SK-N-SH (cell line): ENCODE data around the gene LRRC45. TPM values are rescaled to one million over a fixed set of nuclear protein-coding genes. Genes with fewer than 3 reads are reported as not detected.

ENCODE experiments used
- CTCF ChIA-PET: fragments of 300-600, 350-600 bp; formaldehyde crosslinking; extraction: SDS; loops from one replicate; lab custom pipeline; 2021; lab: Yijun Ruan, JAX
- POLR2A ChIA-PET: fragments of 350-600 bp; sonication (Branson Sonifier 250); formaldehyde crosslinking; extraction: SDS; loops from one replicate; lab custom pipeline; 2020; ENCODE audit warnings: antibody characterized with exemption, inconsistent platforms; lab: Yijun Ruan, JAX
- DNase-seq: peaks from one replicate; pipeline ENCODE4 v3.0.0; 2012
- H2AFZ ChIP-seq: fragments of 200-600 bp; sonication (generic); 2 replicates; pipeline ENCODE4 v1.8.1; 2016; ENCODE audit warnings: antibody characterized with exemption, mild to moderate bottlenecking, low read depth
- H3F3A ChIP-seq: fragments of 200-600 bp; sonication (generic); replicated peaks from 2 replicates; pipeline ENCODE3; 2016; ENCODE audit warnings: antibody characterized with exemption, mild to moderate bottlenecking; ENCODE audit not compliant: insufficient read depth
- H3K27ac ChIP-seq, 2 experiments: fragments of 200-500 bp in 1 of 2; fragments of 200-600 bp in 1 of 2; sonication (Bioruptor generic) in 1 of 2; sonication (generic), shearing (Covaris generic) in 1 of 2; 2 replicates each; pipeline versions ENCODE4 v1.5.1 to v1.6.1; 2014 to 2016; ENCODE audit warnings: low read depth in 2 of 2, inconsistent platforms in 1 of 2, low read length in 1 of 2, mild to moderate bottlenecking in 1 of 2, mixed read lengths in 1 of 2
- H3K27me3 ChIP-seq: fragments of 200-600 bp; sonication (generic), shearing (Covaris generic); 2 replicates; pipeline ENCODE4 v1.6.1; 2016; ENCODE audit warnings: mixed run types; ENCODE audit not compliant: insufficient read depth
- H3K36me3 ChIP-seq, 2 experiments: fragments of 200-500 bp in 1 of 2; fragments of 200-600 bp in 1 of 2; sonication (Bioruptor generic) in 1 of 2; sonication (generic) in 1 of 2; replicated peaks in 1 of 2; 2 replicates each; pipeline versions ENCODE3 to v1.5.1; 2014 to 2016; ENCODE audit warnings: low read length in 1 of 2, mild to moderate bottlenecking in 1 of 2; ENCODE audit not compliant: insufficient read depth in 2 of 2, control insufficient read depth in 1 of 2
- H3K4me1 ChIP-seq, 2 experiments: fragments of 200-500 bp in 1 of 2; fragments of 200-600 bp in 1 of 2; sonication (Bioruptor generic) in 1 of 2; sonication (generic), shearing (Covaris generic) in 1 of 2; 2 replicates each; pipeline versions ENCODE4 v1.5.1 to v1.6.1; 2014 to 2016; ENCODE audit warnings: low read depth in 1 of 2, low read length in 1 of 2, mixed run types in 1 of 2; ENCODE audit not compliant: insufficient read depth in 2 of 2, control insufficient read depth in 1 of 2
- H3K4me2 ChIP-seq: fragments of 200-600 bp; sonication (generic), shearing (Covaris generic); 2 replicates; pipeline ENCODE4 v1.6.1; 2017; ENCODE audit warnings: mixed run types
- H3K4me3 ChIP-seq, 2 experiments: fragments of 200-500 bp in 1 of 2; fragments of 200-600 bp in 1 of 2; sonication (Bioruptor generic) in 1 of 2; sonication (generic), shearing (Covaris generic) in 1 of 2; 2 replicates each; pipeline versions ENCODE4 v1.5.1 to v1.8.1; 2014 to 2016; ENCODE audit warnings: low read depth in 2 of 2, inconsistent platforms in 1 of 2, low read length in 1 of 2, mild to moderate bottlenecking in 1 of 2, mixed read lengths in 1 of 2, moderate library complexity in 1 of 2
- H3K79me2 ChIP-seq: fragments of 200-600 bp; sonication (generic); 2 replicates; pipeline ENCODE4 v1.8.1; 2017; ENCODE audit warnings: mild to moderate bottlenecking; ENCODE audit not compliant: insufficient read depth
- H3K9ac ChIP-seq: fragments of 200-600 bp; sonication (generic); 2 replicates; pipeline ENCODE4 v1.6.1; 2017; ENCODE audit warnings: mixed run types
- H3K9me2 ChIP-seq: fragments of 200-600 bp; sonication (generic); 2 replicates; pipeline ENCODE4 v1.6.1; 2017; ENCODE audit warnings: mixed run types
- H3K9me3 ChIP-seq: fragments of 200-600 bp; sonication (generic); 2 replicates; pipeline ENCODE4 v1.6.1; 2017; ENCODE audit warnings: mixed run types, mild to moderate bottlenecking, moderate library complexity
- H4K20me1 ChIP-seq: fragments of 200-600 bp; sonication (generic); 2 replicates; pipeline ENCODE4 v1.6.1; 2017; ENCODE audit warnings: mild to moderate bottlenecking, mixed run types; ENCODE audit not compliant: insufficient read depth
- ELF1 ChIP-seq: IDR thresholded peaks from 2 replicates; pipeline ENCODE4 v1.4.0; 2012
- EZH2phosphoT487 ChIP-seq: fragments of 200-600 bp; sonication (generic); IDR thresholded peaks from 2 replicates; pipeline ENCODE4 v1.6.1; 2017; ENCODE audit warnings: low read depth, mixed run types, mild to moderate bottlenecking, antibody characterized with exemption, moderate library complexity, borderline replicate concordance
- FOSL2 ChIP-seq: IDR thresholded peaks from 2 replicates; pipeline ENCODE4 v1.4.0; 2012; ENCODE audit warnings: low read depth, mild to moderate bottlenecking, moderate library complexity, borderline replicate concordance
- GABPA ChIP-seq: IDR thresholded peaks from 2 replicates; pipeline ENCODE4 v1.4.0; 2012; ENCODE audit warnings: low read depth, mild to moderate bottlenecking
- GATA2 ChIP-seq: sonication (generic); formaldehyde crosslinking; IDR thresholded peaks from 2 replicates; pipeline ENCODE4 v1.5.0; 2020; ENCODE audit warnings: mild to moderate bottlenecking, missing genetic modification reagents
- JUND ChIP-seq: IDR thresholded peaks from 2 replicates; pipeline ENCODE4 v1.4.0; 2012
- MEF2A ChIP-seq: IDR thresholded peaks from 2 replicates; pipeline ENCODE4 v1.4.0; 2012; ENCODE audit warnings: low read depth, borderline replicate concordance
- MXI1 ChIP-seq: IDR thresholded peaks from 2 replicates; pipeline ENCODE4 v1.6.1; 2012; ENCODE audit warnings: mild to moderate bottlenecking, low read depth, low read length, improper control_type of control experiment
- NFIC ChIP-seq: IDR thresholded peaks from 2 replicates; pipeline ENCODE4 v1.4.0; 2012; ENCODE audit warnings: borderline replicate concordance
- NRF1 ChIP-seq: IDR thresholded peaks from 2 replicates; pipeline ENCODE4 v1.6.1; 2012; ENCODE audit warnings: low read depth, mild to moderate bottlenecking, low read length
- RCOR1 ChIP-seq: fragments of 150-350 bp; IDR thresholded peaks from 2 replicates; pipeline ENCODE4 v1.6.1; 2017; ENCODE audit warnings: antibody characterized with exemption, low read length
- RFX5 ChIP-seq: IDR thresholded peaks from 2 replicates; pipeline ENCODE4 v1.6.1; 2012; ENCODE audit warnings: mild to moderate bottlenecking, improper control_type of control experiment, low read length
- RXRA ChIP-seq: IDR thresholded peaks from 2 replicates; pipeline ENCODE4 v1.4.0; 2012; ENCODE audit warnings: low read depth, mild to moderate bottlenecking, borderline replicate concordance
- TAF1 ChIP-seq: IDR thresholded peaks from 2 replicates; pipeline ENCODE4 v1.6.1; 2012; ENCODE audit warnings: low read depth, mild to moderate bottlenecking, low read length, moderate library complexity, borderline replicate concordance
- TEAD4 ChIP-seq: IDR thresholded peaks from 2 replicates; pipeline ENCODE4 v1.4.0; 2012; ENCODE audit warnings: mild to moderate bottlenecking, borderline replicate concordance; ENCODE audit not compliant: insufficient read depth
- YY1 ChIP-seq: IDR thresholded peaks from 2 replicates; pipeline ENCODE4 v1.4.0; 2012; ENCODE audit warnings: low read depth, mild to moderate bottlenecking
- WGBS: methylation state at CpG from one replicate; pipeline ENCODE4 v1.1.6; 2017; ENCODE audit warnings: low lambda C conversion rate; 5-methylcytosine and 5-hydroxymethylcytosine counted together
- polyA plus RNA-seq, 3 experiments: library from polyadenylated mRNA; depleted of rRNA; stranded (reverse); fragments of >200 nt; gene quantifications; 2 replicates each; pipeline ENCODE4 v1.2.3, GENCODE V29; 2012
- TF ChIP-seq, protein P1 (sequence below): fragments of 200-600 bp; sonication (generic); IDR thresholded peaks from 2 replicates; pipeline ENCODE4 v1.6.1; 2017; ENCODE audit warnings: antibody characterized with exemption, mild to moderate bottlenecking, moderate library complexity
- TF ChIP-seq, protein P2 (sequence below): fragments of 150-350 bp; IDR thresholded peaks from 2 replicates; pipeline ENCODE4 v1.6.1; 2017; ENCODE audit warnings: antibody characterized with exemption, low read length, low read depth, borderline replicate concordance
- TF ChIP-seq, protein P3 (sequence below): fragments of 150-350 bp; IDR thresholded peaks from 2 replicates; pipeline ENCODE4 v1.6.1; 2016; ENCODE audit warnings: mild to moderate bottlenecking, low read depth, low read length

Gene LRRC45
- polyA plus RNA-seq, 1 of the 3 experiments (the other 2 are of a cell fraction) = 31.5 TPM

DNA sequence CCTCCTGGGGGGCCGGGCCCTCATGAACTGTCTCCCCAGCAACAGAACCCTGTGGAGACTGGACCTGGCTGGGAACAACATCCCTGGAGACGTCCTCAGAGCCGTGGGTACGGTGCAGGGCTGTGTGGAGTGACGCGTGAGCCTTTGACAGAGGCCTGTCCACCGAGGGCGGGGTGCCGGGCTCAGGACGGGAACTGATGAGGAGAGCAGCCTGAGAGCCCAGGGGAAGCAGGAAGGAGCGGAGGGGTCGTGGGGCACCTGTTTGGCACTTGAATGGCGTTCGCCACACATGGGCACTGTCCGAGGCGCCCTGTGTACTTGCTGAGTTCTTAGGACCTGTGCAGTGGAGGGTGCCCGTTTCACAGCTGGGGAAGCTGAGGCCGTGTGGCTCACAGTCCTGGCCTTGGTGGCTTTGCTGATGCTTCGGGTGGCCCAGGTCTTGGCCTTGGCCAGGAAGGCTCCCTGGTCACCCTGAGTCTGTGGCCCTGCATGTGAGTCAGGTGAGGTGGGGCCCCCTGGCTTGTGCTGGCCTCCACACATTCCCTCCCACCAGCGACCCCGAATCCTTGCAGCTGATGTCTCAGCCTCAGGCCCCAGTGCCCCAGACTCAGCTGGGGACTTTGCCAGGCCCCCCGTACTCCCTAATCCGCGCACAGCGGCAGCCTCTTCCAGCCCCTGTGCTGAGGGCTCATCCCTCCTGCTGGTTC lies 2.4 kb downstream of the LRRC45 start:
- no peak for DNase-seq
- H3K4me1 ChIP-seq = peaks cover 18 to 39% of the 10 kb centered on the region in 2 experiments; a peak in 3 of 4 replicates
- H3K9ac ChIP-seq = no peak overlapping the region
- no peaks in the 10 kb centered on the region for H3K9me2 ChIP-seq
- H2AFZ ChIP-seq = no peak overlapping the region
- peaks cover 0 to 9% of the 10 kb centered on the region in 2 experiments for H3K36me3 ChIP-seq
- H3K27me3 ChIP-seq = no peaks in the 10 kb centered on the region
- H3K27ac ChIP-seq = no peak overlapping the region
- TF ChIP-seq, protein P1, sequence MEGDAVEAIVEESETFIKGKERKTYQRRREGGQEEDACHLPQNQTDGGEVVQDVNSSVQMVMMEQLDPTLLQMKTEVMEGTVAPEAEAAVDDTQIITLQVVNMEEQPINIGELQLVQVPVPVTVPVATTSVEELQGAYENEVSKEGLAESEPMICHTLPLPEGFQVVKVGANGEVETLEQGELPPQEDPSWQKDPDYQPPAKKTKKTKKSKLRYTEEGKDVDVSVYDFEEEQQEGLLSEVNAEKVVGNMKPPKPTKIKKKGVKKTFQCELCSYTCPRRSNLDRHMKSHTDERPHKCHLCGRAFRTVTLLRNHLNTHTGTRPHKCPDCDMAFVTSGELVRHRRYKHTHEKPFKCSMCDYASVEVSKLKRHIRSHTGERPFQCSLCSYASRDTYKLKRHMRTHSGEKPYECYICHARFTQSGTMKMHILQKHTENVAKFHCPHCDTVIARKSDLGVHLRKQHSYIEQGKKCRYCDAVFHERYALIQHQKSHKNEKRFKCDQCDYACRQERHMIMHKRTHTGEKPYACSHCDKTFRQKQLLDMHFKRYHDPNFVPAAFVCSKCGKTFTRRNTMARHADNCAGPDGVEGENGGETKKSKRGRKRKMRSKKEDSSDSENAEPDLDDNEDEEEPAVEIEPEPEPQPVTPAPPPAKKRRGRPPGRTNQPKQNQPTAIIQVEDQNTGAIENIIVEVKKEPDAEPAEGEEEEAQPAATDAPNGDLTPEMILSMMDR = no peak
- TF ChIP-seq NRF1 = no peak
- no peak for TF ChIP-seq GATA2 (CRISPR knock-in tag)
- no peak for TF ChIP-seq FOSL2
- TF ChIP-seq, all 33 proteins: peak for 0
- 96% methylated on average over 24 of the region's 25 CpGs for WGBS
- POLR2A ChIA-PET = interaction anchor here (0.7 kb wide), 1 partner anchor 58 kb away, joined by 3 read pairs; no protein-coding TSS in a partner anchor
- peaks cover 27% of the 10 kb centered on the region for H3K79me2 ChIP-seq
- no peak overlapping the region for H3K4me2 ChIP-seq
- H3K4me3 ChIP-seq = no peak overlapping the region
- CTCF ChIA-PET = interaction anchor here (1.3 to 35.7 kb wide), 5 partner anchors 11 to 156 kb away, joined by 5 to 1216 read pairs (median 43); partner anchors contain the start of genes DCXR and NOTUM
- H4K20me1 ChIP-seq = peaks cover 16% of the 10 kb centered on the region
- H3K9me3 ChIP-seq = no peaks in the 10 kb centered on the region
- H3F3A ChIP-seq = peaks cover 30% of the 10 kb centered on the region

DNA sequence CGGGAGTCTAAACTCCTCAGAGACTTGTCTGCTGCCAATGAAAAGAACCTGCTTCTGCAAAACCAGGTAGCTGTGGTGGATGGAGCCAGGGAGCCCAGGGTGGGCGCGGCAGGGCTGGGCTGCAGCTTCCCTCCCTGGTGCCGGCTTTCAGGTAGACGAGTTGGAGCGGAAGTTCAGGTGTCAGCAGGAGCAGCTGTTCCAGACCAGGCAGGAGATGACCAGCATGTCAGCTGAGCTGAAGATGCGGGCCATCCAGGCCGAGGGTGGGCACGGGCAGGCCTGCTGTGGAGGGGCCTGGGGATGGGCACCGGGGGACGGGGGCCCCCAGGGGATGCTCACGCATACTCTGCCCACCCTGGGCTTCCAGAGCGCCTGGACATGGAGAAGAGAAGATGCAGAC lies 5.1 kb downstream of the LRRC45 start:
- H3K4me2 ChIP-seq = no peak overlapping the region
- WGBS = 93% methylated on average over 12 of the region's 13 CpGs
- H3K36me3 ChIP-seq = peaks cover 5 to 9% of the 10 kb centered on the region in 2 experiments

More for the DNA sequence above, 5.1 kb downstream of the LRRC45 start:
- Histone ChIP-seq H3K27ac (no peak overlapping the region), H4K20me1 (peaks cover 4% of the 10 kb centered on the region; the same call in 1 of the 2 replicates), H3K9ac (no peak overlapping the region), H3F3A (peaks cover 20% of the 10 kb centered on the region), H2AFZ (no peak overlapping the region), H3K79me2 (peaks cover 7% of the 10 kb centered on the region; the same call in 1 of the 2 replicates), H3K4me3 (no peak overlapping the region), H3K9me3 (no peaks in the 10 kb centered on the region), H3K9me2 (no peaks in the 10 kb centered on the region), H3K27me3 (no peaks in the 10 kb centered on the region), H3K4me1 (peaks cover 7 to 33% of the 10 kb centered on the region in 2 experiments; a peak in 2 of 4 replicates)
- CTCF ChIA-PET = interaction anchor here (1.3 to 35.7 kb wide), 8 partner anchors 8 to 127 kb away, joined by 3 to 1216 read pairs (median 16); partner anchors contain the start of genes CENPX, DCXR, FASN and LRRC45
- DNase-seq = no peak
- TF ChIP-seq, protein P1 = no peak
- TF ChIP-seq MXI1 = no peak
- no peak for TF ChIP-seq MEF2A
- no peak for TF ChIP-seq JUND
- TF ChIP-seq, protein P2, sequence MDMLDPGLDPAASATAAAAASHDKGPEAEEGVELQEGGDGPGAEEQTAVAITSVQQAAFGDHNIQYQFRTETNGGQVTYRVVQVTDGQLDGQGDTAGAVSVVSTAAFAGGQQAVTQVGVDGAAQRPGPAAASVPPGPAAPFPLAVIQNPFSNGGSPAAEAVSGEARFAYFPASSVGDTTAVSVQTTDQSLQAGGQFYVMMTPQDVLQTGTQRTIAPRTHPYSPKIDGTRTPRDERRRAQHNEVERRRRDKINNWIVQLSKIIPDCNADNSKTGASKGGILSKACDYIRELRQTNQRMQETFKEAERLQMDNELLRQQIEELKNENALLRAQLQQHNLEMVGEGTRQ = no peak
- no peak for TF ChIP-seq TEAD4
- no peak for TF ChIP-seq YY1
- TF ChIP-seq FOSL2 = no peak
- TF ChIP-seq ELF1 = no peak
- no peak for TF ChIP-seq EZH2phosphoT487
- no peak for TF ChIP-seq RXRA
- TF ChIP-seq RCOR1 = no peak
- no peak for TF ChIP-seq TAF1
- TF ChIP-seq GABPA = no peak
- no peak for TF ChIP-seq NRF1
- no peak for TF ChIP-seq GATA2 (CRISPR knock-in tag)
- TF ChIP-seq, protein P3, sequence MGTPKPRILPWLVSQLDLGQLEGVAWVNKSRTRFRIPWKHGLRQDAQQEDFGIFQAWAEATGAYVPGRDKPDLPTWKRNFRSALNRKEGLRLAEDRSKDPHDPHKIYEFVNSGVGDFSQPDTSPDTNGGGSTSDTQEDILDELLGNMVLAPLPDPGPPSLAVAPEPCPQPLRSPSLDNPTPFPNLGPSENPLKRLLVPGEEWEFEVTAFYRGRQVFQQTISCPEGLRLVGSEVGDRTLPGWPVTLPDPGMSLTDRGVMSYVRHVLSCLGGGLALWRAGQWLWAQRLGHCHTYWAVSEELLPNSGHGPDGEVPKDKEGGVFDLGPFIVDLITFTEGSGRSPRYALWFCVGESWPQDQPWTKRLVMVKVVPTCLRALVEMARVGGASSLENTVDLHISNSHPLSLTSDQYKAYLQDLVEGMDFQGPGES = no peak
- TF ChIP-seq NFIC = no peak
- TF ChIP-seq RFX5 = no peak
- POLR2A ChIA-PET = interaction anchor here (1.4 kb wide), 1 partner anchor 9 kb away, joined by 3 read pairs; the partner anchor contains the start of gene DCXR
